GM15510 (cell line): Measurements from ENCODE around the gene RBBP4.

Experiments
- POLR2A ChIP-seq: IDR thresholded peaks from 3 replicates; pipeline ENCODE4 v1.6.1; 2011; ENCODE audit warnings: borderline replicate concordance; ENCODE audit not compliant: insufficient read length; ENCODE audit errors: extremely low read depth

RBBP4 gene

GRCh38 chr1:32703479-32704291, 52.7 kb downstream of the RBBP4 start:
- TF ChIP-seq POLR2A: no peak

GRCh38 chr1:32705516-32705915, 54.5 kb downstream of the RBBP4 start:
- no peak for TF ChIP-seq POLR2A

- TF ChIP-seq POLR2A: no peak
Measured at GRCh38 chr1:32706491-32706890, 55.5 kb downstream of the RBBP4 start.

- TF ChIP-seq POLR2A: no peak
Measured at GRCh38 chr1:32709075-32709474, 58.1 kb downstream of the RBBP4 start.

- TF ChIP-seq POLR2A: no peak
Measured at GRCh38 chr1:32709476-32709875, 58.5 kb downstream of the RBBP4 start.

GRCh38 chr1:32713081-32713480, 62.1 kb downstream of the RBBP4 start:
- no peak for TF ChIP-seq POLR2A

- no peak for TF ChIP-seq POLR2A
Measured at GRCh38 chr1:32714277-32714676, 63.3 kb downstream of the RBBP4 start.

GRCh38 chr1:32715901-32716311, 64.9 kb downstream of the RBBP4 start:
- TF ChIP-seq POLR2A: no peak

GRCh38 chr1:32716312-32717148, 65.5 kb downstream of the RBBP4 start:
- TF ChIP-seq POLR2A: no peak

GRCh38 chr1:32717503-32717902, 66.5 kb downstream of the RBBP4 start:
- no peak for TF ChIP-seq POLR2A

GRCh38 chr1:32718036-32718435, 67.0 kb downstream of the RBBP4 start:
- no peak for TF ChIP-seq POLR2A

- no peak for TF ChIP-seq POLR2A
Measured at GRCh38 chr1:32718527-32718926, 67.5 kb downstream of the RBBP4 start.

- TF ChIP-seq POLR2A: no peak
Measured at GRCh38 chr1:32719681-32720275, 68.8 kb downstream of the RBBP4 start.

GRCh38 chr1:32724678-32725614, 73.9 kb downstream of the RBBP4 start:
- no peak for TF ChIP-seq POLR2A
